ENCODE measurements around the gene GRN.

GRCh38 chr17:44345454-44346026, 438 bp downstream of the GRN start:
- TF ChIP-seq FOXA1 (IDR thresholded peaks at IDR 0.05) (no peak), ELF4 (IDR thresholded peaks at IDR 0.05) (no peak), FOXK2 (IDR thresholded peaks at IDR 0.05) (no peak), SP1 (IDR thresholded peaks at IDR 0.05) (no peak), CTBP1 (IDR thresholded peaks at IDR 0.05; ENCODE audit: borderline replicate concordance) (no peak), ZNF384 (IDR thresholded peaks at IDR 0.05) (no peak), SUZ12 (IDR thresholded peaks at IDR 0.05) (no peak), LEF1 (IDR thresholded peaks at IDR 0.05; ENCODE audit: borderline replicate concordance) (no peak), L3MBTL2 (conservative IDR thresholded peaks at IDR 0.05) (no peak), NFRKB (IDR thresholded peaks at IDR 0.05) (no peak), ARNT (IDR thresholded peaks at IDR 0.05) (no peak), HDGF (IDR thresholded peaks at IDR 0.05; ENCODE audit: borderline replicate concordance) (no peak), TARDBP (IDR thresholded peaks at IDR 0.05) (no peak)

Data from HEK293T (cell line).